ENCODE measurements around the gene CRELD2. TPM values are rescaled to one million over a fixed set of nuclear protein-coding genes. Genes with fewer than 3 reads are reported as not detected.
A peak's percentile ranks its signal among the peaks of the same experiment; 100 is the strongest.

The CRELD2 gene
- total RNA-seq, 2 experiments from 2014 or later: 21.2 to 23.3 TPM

DNA sequence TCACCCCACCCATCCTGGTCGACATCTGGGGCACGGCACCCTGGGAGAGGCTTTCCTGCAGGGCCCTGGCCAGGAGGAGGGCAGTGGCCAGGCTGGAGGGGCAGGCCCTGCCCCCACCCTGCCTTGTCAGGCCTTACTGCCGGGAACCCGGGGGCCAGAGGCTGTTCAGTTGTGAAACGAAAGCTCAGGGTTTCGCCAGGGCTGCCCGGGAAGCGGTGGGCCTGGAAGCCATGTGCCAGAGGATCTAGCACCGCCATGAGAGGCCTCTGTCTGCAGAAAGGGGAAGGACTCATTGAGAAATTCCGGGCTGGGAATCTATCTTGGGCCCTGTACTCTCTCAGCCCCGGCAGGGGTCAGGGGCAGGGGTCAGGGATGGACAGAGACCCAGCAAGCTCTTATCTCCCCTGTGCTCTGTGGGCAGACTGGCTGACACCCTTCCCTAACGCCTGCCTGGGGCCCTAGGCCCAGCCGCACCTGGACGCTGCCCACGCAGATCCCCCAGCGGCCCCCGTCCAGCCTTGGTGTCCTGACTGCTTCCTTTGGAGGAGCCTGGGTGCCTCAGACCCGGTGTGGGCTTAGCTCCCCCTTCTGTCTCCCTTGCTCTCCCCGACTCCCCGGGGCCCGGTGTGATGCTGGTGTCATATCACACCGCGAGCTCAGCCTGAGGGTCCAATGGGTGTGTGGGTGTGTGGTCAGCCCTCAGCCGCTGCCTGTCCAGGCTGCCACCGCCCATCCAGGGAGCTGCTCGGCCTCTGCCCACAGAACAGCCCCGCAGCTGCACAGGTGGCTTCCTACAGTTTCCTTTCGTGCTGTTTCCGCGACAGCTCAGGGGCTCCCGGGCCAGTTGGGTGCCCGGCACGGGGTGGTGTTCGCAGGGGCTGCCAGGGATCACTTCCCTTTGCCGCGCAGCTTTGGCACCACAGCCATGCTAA is 48.6 kb downstream of the CRELD2 start:
- peaks cover 28% of the 10 kb centered on the region for H3K36me3 ChIP-seq (ENCODE audit: insufficient read depth, low read length)
- Mint-ChIP-seq H3K9me3 (no peaks in the 10 kb centered on the region), H3K36me3 (ENCODE audit: low read depth) (peaks cover 42% of the 10 kb centered on the region), H3K27me3 (no peaks in the 10 kb centered on the region), H3K4me3 (peak overlapping the region; percentile 77), H3K27ac (peak overlapping the region; percentile 97), H3K4me1 (ENCODE audit: low read depth) (peaks cover 39% of the 10 kb centered on the region)
- ChIA-PET POLR2A (interaction anchor here (0.6 to 3.6 kb wide), 8 partner anchors 9 to 128 kb away, joined by 3 to 32 read pairs (median 4); no protein-coding TSS in a partner anchor), CTCF (interaction anchor here (1.3 to 1.6 kb wide), 2 partner anchors 16 to 36 kb away, joined by 3 to 4 read pairs; no protein-coding TSS in a partner anchor)
- peak in 4 of 14 experiments; percentile 3 to 62 (median 48) for DNase-seq
- H3K4me1 ChIP-seq (ENCODE audit: insufficient read depth, low read length): peaks cover 84% of the 10 kb centered on the region
- no peak overlapping the region for H3K4me3 ChIP-seq (ENCODE audit: low read length)
- TF ChIP-seq, protein P1, sequence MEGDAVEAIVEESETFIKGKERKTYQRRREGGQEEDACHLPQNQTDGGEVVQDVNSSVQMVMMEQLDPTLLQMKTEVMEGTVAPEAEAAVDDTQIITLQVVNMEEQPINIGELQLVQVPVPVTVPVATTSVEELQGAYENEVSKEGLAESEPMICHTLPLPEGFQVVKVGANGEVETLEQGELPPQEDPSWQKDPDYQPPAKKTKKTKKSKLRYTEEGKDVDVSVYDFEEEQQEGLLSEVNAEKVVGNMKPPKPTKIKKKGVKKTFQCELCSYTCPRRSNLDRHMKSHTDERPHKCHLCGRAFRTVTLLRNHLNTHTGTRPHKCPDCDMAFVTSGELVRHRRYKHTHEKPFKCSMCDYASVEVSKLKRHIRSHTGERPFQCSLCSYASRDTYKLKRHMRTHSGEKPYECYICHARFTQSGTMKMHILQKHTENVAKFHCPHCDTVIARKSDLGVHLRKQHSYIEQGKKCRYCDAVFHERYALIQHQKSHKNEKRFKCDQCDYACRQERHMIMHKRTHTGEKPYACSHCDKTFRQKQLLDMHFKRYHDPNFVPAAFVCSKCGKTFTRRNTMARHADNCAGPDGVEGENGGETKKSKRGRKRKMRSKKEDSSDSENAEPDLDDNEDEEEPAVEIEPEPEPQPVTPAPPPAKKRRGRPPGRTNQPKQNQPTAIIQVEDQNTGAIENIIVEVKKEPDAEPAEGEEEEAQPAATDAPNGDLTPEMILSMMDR (IDR thresholded peaks at IDR 0.05): no peak
- no peak overlapping the region for H3K27ac ChIP-seq (ENCODE audit: low read depth in 1 of 2, low read length in 2 of 2)
- H3K9me3 ChIP-seq (ENCODE audit: control insufficient read depth in 1 of 2, insufficient read depth in 1 of 2, low read length in 2 of 2): no peaks in the 10 kb centered on the region
- no peak for ATAC-seq (ENCODE audit: poor library complexity)
- no peaks in the 10 kb centered on the region for H3K27me3 ChIP-seq (ENCODE audit: control insufficient read depth in 1 of 2, insufficient read depth in 2 of 2, low read length in 2 of 2)
- intact Hi-C loops (cut with DNase I, micrococcal nuclease): no loop called here

DNA sequence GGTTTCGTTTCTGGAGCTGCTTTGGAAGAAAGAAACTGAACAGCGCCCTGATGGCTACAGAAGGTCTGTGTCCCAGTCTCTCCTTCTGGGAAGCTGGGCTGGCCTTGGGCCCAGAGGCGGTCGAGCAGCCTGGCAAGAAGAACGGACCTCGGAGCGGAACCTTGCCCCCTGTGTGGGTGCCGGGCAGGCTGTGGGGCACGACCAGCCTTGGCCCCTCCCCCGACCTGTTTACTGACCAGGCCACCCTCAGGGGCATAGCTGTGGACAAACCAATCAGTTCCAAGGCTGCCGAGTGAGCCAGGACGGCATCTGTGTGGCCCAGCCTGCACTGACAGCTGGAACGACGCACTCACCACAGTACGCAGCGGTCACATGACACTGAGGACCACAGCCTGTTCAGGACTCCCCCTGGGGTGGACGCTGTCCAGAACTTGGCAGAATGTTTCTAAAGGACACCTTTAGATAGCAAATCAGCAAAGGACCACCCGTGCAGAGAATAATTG is 49.3 kb downstream of the CRELD2 start:
- Histone ChIP-seq H3K36me3 (ENCODE audit: insufficient read depth, low read length) (peaks cover 23% of the 10 kb centered on the region), H3K4me3 (ENCODE audit: low read length) (no peak overlapping the region), H3K4me1 (ENCODE audit: insufficient read depth, low read length) (peaks cover 85% of the 10 kb centered on the region), H3K27me3 (ENCODE audit: control insufficient read depth in 1 of 2, insufficient read depth in 2 of 2, low read length in 2 of 2) (no peaks in the 10 kb centered on the region), H3K27ac (ENCODE audit: low read depth in 1 of 2, low read length in 2 of 2) (no peak overlapping the region), H3K9me3 (ENCODE audit: control insufficient read depth in 1 of 2, insufficient read depth in 1 of 2, low read length in 2 of 2) (no peaks in the 10 kb centered on the region)
- ChIA-PET CTCF (interaction anchor here (1.3 kb wide), 1 partner anchor 16 kb away, joined by 4 read pairs; no protein-coding TSS in a partner anchor), POLR2A (interaction anchor here (0.6 to 3.6 kb wide), 7 partner anchors 8 to 63 kb away, joined by 3 to 32 read pairs (median 5); no protein-coding TSS in a partner anchor)
- H3K4me1 Mint-ChIP-seq (ENCODE audit: low read depth): peaks cover 39% of the 10 kb centered on the region
- no peaks in the 10 kb centered on the region for H3K27me3 Mint-ChIP-seq
- H3K4me3 Mint-ChIP-seq: peak overlapping the region; percentile 77
- DNase-seq: peak in 4 of 14 experiments; percentile 1 to 45 (median 29)
- ATAC-seq (ENCODE audit: poor library complexity): no peak
- peak overlapping the region; percentile 70 for H3K27ac Mint-ChIP-seq
- intact Hi-C loops (cut with DNase I, micrococcal nuclease): no loop called here
- TF ChIP-seq, protein P1 (IDR thresholded peaks at IDR 0.05): no peak
- H3K9me3 Mint-ChIP-seq: no peaks in the 10 kb centered on the region
- H3K36me3 Mint-ChIP-seq (ENCODE audit: low read depth): peaks cover 37% of the 10 kb centered on the region

DNA sequence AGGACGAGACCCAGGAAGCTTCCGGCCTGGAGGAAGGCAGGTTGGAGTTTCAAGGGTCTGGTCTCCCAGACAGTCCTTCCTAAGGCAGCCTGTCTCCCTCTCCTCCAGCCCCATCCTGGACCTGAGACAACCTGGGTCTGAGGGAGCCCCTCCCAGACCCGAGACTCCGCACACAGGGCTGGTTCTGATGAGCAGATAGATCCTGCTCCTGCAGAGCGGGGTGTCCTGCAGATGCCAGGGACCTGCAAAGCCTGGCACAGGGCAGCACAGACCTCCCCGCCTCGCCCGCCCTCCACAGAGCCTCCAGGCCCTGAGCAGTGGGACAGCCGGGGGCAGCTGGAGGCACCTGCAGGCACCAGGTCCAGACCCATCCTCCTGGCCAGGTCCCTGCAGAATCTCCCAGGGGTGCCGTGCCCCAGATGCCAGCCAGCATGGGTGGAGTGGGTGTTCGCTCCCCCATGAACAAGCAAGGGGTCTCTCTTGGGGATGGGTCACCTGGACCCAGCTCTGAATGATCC is 49.9 kb downstream of the CRELD2 start:
- peak in 4 of 14 experiments; percentile 4 to 50 (median 29) for DNase-seq
- POLR2A ChIA-PET: interaction anchor here (3.6 kb wide), 1 partner anchor 32 kb away, joined by 32 read pairs; no protein-coding TSS in a partner anchor
- peaks cover 32% of the 10 kb centered on the region for H3K36me3 Mint-ChIP-seq (ENCODE audit: low read depth)
- H3K27ac Mint-ChIP-seq: peak overlapping the region; percentile 70
- Histone ChIP-seq H3K4me1 (ENCODE audit: insufficient read depth, low read length) (peaks cover 80% of the 10 kb centered on the region), H3K4me3 (ENCODE audit: low read length) (no peak overlapping the region), H3K27ac (ENCODE audit: low read depth in 1 of 2, low read length in 2 of 2) (no peak overlapping the region), H3K9me3 (ENCODE audit: control insufficient read depth in 1 of 2, insufficient read depth in 1 of 2, low read length in 2 of 2) (no peaks in the 10 kb centered on the region), H3K36me3 (ENCODE audit: insufficient read depth, low read length) (peaks cover 17% of the 10 kb centered on the region), H3K27me3 (ENCODE audit: control insufficient read depth in 1 of 2, insufficient read depth in 2 of 2, low read length in 2 of 2) (no peaks in the 10 kb centered on the region)
- H3K9me3 Mint-ChIP-seq: no peaks in the 10 kb centered on the region
- CTCF ChIA-PET: no interaction called here
- peaks cover 38% of the 10 kb centered on the region for H3K4me1 Mint-ChIP-seq (ENCODE audit: low read depth)
- ATAC-seq (ENCODE audit: poor library complexity): no peak
- H3K27me3 Mint-ChIP-seq: no peaks in the 10 kb centered on the region
- H3K4me3 Mint-ChIP-seq: peak overlapping the region; percentile 30
- TF ChIP-seq, protein P1 (IDR thresholded peaks at IDR 0.05): no peak
- intact Hi-C loops (cut with DNase I, micrococcal nuclease): no loop called here

Data from CD4-positive, alpha-beta T cell (primary cell).